GM19452 (cell line): ENCODE measurements around the gene GMPPA.

Experiments
- ATAC-seq: cut with Tn5 transposase; IDR thresholded peaks from one replicate; pipeline ENCODE4 v1.9.1; 2021; ENCODE audit not compliant: unreplicated experiment

The GMPPA gene

DNA sequence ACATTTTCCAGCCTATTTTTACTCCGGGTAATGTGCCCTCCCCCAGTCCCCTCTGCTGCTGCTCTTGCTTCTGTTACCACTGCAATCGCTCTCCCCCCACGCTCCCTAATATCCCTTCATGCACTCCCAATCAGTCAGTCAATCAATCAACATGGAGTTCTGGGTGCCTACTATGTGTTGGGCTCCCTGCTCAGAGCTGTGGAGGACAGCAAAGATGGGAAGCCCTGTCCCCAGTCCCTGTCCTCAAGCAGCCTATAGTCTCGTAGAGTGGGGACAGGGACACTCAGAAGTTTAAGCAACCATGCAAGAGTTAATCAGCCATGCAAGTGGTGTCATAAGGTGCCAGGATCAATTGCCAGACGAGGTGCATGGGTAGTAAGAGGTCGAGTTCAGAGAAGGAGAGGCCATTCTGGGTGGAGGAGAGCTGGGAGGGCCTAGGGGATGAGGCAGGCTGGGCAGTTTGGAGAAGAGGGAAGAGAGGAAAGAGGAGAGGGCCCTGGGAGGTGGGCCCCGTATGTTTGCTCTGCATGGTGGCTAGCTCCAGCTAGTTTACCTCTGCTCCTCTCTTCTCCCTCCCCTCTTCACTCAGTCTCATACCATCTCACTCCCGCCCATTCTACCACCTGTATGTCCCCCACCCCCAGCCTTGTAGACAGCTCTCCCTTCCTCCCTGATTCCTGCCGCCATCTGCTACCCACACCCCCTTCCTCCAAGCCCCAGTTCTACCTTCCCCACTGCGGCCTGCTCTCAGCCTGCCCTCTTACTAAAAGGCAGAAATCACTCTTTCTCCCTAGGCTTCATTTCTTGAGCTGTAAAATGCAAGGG, 19.5 kb downstream of the GMPPA start:
- ATAC-seq, result no peak

DNA sequence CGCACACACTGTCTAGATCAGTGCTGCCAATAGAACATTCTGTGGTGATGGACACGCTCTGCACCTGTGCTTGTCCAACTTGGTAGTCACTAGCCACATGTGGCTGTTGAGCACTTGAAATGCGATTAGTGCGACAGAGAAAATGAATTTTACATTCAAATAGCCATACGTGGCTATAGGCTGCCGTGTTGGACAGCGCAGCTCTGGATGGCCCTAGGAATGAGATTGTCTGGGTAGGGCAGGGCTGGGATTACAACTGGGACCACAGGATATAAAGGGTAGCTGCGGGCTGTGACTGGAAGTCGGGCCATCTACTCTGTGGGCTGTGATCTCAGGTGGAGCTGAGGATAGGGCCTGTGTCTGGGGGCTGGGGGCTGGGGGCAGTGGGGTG, 20.8 kb downstream of the GMPPA start:
- ATAC-seq, result no peak

- ATAC-seq, result no peak
Measured at GRCh38 chr2:219520079-219520478, 21.4 kb downstream of the GMPPA start.

DNA sequence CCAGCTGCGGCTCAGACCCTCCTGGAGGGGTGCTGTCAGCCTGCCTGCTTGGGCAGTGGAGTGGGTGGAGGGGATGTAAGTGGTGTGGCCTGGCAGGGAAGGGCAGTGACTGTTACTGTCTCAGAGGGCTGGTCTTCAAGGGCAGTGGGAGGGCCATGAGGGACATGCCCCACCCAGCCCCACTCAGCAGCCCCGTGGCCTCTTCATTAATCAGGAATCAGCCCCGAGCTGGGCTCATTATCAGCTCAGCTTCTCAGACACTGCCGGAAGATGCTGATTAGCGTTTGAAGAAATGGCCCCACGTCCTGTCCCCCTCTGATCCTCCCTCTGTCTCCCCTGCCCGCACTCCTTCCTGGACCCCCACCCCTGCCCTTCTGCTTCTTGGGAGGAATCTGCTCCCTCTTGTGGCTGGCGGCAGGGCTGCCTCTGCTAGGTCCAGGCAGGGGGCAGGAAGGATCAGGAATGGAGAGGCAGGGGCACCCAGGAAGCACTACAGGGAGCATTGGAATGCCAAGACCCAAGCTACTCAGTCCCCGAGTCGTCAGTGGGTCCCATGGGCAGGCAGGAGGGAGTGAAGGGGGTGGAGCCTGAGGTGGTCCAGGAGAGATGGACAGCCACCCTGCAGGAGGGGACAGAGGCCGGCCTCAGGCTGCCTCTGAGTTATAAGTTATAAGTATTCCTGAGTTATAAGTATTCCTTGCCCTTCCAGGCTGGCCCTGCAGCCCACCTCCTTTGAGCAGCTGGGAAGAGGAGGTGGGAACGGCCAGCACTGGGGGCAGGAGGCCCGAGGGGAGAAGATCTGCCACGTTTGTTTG, 22.6 kb downstream of the GMPPA start:
- no peak for ATAC-seq

GRCh38 chr2:219522111-219523030, 23.7 kb downstream of the GMPPA start:
- no peak for ATAC-seq

- no peak for ATAC-seq
Measured at GRCh38 chr2:219523031-219523671, 24.5 kb downstream of the GMPPA start.

GRCh38 chr2:219524817-219525216, 26.1 kb downstream of the GMPPA start:
- no peak for ATAC-seq

- ATAC-seq, result no peak
Measured at GRCh38 chr2:219525533-219526232, 27.0 kb downstream of the GMPPA start.

- ATAC-seq, result no peak
Measured at GRCh38 chr2:219526320-219527075, 27.8 kb downstream of the GMPPA start.

DNA sequence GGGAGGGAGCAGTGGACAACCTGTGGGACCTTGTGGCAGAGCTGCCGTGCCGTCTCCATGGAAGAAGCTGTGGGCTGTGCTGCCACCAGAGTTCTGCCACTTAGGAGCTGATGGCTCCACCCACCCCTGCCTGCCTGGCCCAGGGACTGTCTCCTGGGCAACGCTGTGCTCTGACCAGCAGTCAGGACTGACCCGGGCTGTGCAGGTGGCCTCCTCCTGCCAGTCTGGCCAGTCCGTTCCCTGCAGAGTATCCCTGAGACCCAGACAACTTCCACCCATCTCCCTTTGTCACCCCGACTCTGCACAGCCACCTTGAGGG, 28.3 kb downstream of the GMPPA start:
- ATAC-seq, result no peak

DNA sequence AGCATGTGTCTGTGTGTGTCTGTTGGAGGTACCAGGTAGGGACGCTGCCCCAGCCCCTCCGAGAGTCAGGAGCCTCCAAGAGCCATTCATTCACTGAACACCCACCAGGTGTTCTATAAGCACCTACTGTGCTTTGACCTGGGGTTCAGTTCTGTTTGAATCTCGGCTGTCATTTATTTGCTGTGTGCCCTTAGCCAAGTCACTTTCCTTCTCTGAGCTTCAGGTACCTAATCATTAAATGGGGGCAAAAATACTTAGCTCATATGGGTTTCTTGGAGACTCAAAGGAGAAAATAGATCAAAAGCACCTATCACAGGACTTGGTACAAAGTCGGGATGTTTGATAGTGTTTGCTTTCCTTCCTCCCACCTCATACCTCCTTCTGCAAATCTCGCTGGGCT, 28.8 kb downstream of the GMPPA start:
- ATAC-seq, result no peak

DNA sequence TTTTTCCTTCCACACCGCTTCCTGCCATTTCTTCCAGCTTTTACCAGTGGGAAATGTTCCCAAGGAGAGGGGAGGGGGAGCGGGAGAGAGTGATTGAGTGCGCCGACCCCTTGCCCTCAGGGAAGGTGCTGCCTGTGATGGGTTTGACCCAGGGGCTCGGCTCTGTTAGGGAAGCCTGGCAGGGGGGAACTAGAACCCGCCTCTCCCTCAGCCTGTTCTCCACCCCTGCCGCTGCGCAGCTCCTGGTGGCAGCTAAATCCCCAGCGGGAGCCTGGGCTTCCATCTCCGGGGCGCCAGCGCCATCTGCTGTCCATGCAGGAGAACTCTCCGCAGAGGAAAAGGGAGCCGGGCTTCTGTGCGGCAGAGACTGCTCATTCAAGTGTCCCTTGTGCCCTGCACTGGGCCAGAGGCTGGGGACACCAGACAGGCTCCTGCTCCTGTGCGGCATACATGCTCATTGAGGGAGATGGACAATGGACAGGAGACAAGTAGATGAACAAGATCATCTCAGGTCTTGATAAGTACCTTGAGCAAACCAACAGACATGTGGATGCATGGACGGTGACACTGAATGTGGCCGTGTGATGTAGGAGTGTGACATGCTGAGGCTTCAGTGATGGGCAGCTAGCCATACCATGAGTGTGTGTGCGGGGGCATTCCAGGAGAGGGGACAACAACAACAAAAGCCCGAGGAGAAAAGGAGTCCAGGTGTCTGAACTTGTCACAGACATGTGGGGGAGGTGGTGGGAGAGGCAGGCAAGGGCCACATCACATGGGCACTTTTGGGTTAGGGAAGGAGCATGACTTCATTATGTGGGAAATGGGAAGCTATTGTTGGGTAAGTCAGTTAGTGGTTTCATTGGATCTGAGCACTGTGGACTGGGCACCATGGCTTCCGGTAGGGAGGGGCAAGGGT, 31.6 kb downstream of the GMPPA start:
- peak; percentile 92 for ATAC-seq

DNA sequence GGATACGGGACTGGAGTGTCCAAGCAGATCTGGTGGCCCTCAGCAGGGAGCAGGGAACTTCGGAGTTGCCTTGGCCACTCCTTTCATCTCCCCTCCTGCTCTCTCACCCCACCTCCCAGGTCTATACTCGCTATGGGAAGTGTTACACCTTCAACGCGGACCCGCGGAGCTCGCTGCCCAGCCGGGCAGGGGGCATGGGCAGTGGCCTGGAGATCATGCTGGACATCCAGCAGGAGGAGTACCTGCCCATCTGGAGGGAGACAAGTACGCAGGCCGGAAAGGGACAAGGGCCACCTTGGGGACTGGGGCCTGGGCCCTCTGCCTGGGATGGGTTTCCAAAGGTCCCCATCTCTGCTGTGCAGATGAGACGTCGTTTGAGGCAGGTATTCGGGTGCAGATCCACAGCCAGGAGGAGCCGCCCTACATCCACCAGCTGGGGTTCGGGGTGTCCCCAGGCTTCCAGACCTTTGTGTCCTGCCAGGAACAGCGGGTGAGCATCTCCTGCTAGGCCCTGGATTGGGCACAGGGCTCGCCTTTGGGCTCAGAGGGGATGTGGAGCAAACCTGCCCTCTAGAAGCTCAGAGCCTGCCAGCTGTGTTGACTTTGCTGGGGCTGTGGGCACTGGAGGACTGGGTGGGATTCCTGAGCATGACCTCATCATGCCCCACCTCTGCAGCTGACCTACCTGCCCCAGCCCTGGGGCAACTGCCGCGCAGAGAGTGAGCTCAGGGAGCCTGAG, 33.1 kb downstream of the GMPPA start:
- ATAC-seq, result no peak

- ATAC-seq, result no peak
Measured at GRCh38 chr2:219532378-219532649, 33.6 kb downstream of the GMPPA start.

DNA sequence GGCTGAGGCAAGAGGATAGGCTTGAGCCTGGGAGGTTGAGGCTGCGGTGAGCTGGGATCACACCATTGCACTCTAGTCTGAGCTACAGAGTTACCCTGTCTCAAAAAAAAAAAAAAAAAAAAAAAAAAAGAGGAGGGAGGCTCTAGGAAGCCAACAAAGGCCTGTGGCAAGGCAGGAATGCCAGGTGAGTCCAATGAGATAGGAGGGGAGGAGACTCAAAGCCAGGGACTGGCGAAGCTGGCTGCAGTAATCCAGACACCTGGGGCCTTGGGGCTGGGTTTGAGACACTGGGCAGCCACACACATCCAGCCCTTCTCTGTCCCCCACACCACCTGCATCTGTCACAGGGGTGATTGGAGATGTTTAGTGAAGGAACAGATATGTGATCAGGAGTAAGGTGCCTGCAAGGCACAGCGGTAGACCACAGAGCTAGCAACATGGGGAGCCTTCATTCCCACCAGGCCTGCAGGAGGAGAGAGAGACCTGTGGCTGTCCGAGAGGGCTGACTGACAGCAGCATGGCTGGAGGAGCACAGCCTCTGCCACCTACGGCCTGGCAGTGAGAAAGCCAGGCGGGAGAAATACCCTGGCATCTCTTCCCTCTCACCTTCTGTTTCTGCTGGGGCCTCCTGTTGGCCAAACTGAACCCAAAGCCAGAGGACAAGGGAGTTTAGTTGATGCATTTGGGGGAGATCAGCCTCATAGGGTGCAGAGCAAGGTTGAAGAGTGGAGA, 35.4 kb downstream of the GMPPA start:
- ATAC-seq, result no peak

DNA sequence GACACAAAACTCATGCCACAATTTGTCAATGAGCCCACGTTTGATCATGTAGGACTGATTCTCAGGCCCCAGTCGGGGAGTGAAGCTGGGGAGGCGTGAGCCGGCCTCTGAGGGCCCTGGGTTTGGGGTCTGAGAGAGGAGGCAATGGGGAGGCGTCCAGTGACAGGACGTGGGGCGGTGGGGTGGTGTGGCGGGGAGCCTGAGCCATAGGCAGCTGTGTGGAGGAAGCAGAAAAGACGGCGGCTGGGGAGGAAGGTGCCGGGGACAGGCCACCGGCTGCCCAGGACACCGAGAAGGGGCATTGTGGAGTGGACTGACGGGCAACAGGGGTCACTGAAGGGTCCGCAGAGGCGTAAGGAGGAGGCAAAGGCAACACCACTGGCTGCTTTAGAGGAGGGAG, 37.7 kb downstream of the GMPPA start:
- ATAC-seq, result no peak

DNA sequence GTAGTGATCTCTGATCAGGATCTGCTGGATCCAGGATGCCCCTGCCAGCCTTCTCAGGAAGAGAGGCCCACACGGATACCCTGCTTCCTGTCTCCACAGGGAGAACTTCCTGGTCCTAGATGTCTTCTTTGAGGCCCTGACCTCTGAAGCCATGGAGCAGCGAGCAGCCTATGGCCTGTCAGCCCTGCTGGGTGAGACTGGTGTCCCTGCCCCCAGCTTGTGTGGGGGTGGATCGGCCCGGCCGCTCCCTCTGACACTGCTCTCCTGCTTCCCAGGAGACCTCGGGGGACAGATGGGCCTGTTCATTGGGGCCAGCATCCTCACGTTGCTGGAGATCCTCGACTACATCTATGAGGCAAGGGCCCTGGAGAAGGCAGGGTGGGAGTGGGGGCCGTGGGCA, 38.3 kb downstream of the GMPPA start:
- ATAC-seq, result no peak
